B cell (primary cell): Measurements from ENCODE around the gene COL13A1.

Experiments used
- EZH2 ChIP-seq: IDR thresholded peaks from 2 replicates; pipeline ENCODE4 v1.6.1; 2012; ENCODE audit warnings: borderline replicate concordance, low read depth, mild to moderate bottlenecking, moderate library complexity, low read length; ENCODE audit not compliant: insufficient read depth, poor library complexity, severe bottlenecking
- TF ChIP-seq, protein P1 (sequence below): fragments of 200-600 bp; IDR thresholded peaks from one replicate; pipeline ENCODE4 v1.8.0; 2022; ENCODE audit warnings: antibody characterized with exemption, mild to moderate bottlenecking

DNA sequence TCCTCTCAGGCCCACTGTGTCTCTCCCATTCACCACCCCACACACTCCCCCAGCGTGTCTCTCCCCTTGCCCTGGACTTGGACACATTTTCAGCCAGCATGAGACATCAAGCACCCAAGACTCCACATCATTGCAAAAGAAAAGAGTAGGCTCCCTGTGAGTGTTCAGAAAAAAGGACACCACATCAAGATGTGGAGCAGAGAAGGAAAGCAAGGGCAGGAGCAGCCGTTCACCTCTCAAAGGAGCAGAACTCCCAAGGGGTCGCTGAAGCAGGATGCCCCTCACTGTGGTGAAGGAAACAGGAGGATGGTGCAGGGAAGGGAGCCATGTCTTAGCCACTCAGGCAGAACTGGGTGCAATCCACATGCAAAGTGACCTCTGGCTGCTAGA, 161.0 kb downstream of the COL13A1 start:
- TF ChIP-seq, protein P1, sequence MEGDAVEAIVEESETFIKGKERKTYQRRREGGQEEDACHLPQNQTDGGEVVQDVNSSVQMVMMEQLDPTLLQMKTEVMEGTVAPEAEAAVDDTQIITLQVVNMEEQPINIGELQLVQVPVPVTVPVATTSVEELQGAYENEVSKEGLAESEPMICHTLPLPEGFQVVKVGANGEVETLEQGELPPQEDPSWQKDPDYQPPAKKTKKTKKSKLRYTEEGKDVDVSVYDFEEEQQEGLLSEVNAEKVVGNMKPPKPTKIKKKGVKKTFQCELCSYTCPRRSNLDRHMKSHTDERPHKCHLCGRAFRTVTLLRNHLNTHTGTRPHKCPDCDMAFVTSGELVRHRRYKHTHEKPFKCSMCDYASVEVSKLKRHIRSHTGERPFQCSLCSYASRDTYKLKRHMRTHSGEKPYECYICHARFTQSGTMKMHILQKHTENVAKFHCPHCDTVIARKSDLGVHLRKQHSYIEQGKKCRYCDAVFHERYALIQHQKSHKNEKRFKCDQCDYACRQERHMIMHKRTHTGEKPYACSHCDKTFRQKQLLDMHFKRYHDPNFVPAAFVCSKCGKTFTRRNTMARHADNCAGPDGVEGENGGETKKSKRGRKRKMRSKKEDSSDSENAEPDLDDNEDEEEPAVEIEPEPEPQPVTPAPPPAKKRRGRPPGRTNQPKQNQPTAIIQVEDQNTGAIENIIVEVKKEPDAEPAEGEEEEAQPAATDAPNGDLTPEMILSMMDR = no peak
- no peak for TF ChIP-seq EZH2
